Stomach (tissue), 4 donors: ENCODE results near the gene ATR.

Source experiments
- CTCF ChIP-seq, 7 experiments: fragments of 450-650 bp in 4 of 7; fragments of 200-600 bp in 3 of 7; sonication (generic) in 3 of 7; IDR thresholded peaks; one replicate each; pipeline ENCODE4 v1.5.1; 2016 to 2019; ENCODE audit warnings: antibody characterized with exemption in 7 of 7, control low read depth in 2 of 7, mild to moderate bottlenecking in 1 of 7
- EP300 ChIP-seq: sonication (generic); formaldehyde crosslinking; IDR thresholded peaks from one replicate; pipeline ENCODE4 v1.6.1; 2017; ENCODE audit warnings: antibody characterized with exemption
- POLR2A ChIP-seq, 4 donors: fragments of 450-650 bp; IDR thresholded peaks; one replicate each; pipeline ENCODE4 v1.6.1; 2016; ENCODE audit warnings: antibody characterized with exemption in 4 of 4, control low read depth in 2 of 4, mild to moderate bottlenecking in 1 of 4, moderate library complexity in 1 of 4
- POLR2AphosphoS5 ChIP-seq, 3 donors: sonication (generic); formaldehyde crosslinking; IDR thresholded peaks; one replicate each; pipeline ENCODE4 v1.6.1; 2016; ENCODE audit warnings: antibody characterized with exemption in 3 of 3

DNA sequence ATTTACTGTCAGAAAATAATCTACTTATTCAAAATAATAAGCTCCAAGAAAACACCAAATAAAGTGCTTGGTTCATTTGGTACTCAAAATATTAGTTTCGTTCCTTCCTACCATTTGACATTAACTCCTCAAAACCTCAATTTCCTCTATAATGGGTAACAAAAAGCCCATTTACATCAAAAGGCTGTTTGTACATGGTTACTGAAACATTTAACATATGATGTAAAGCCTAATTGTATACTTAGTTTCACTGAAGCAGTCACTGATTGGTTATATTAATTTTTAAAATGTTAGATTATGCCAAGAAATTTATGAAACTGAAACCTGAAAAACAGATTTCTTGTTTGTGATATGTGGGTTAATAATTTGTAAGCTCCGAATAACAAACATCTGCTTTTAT lies 145.4 kb downstream of the ATR start:
- TF ChIP-seq CTCF (IDR thresholded peaks at IDR 0.05) (no peak), POLR2AphosphoS5 (IDR thresholded peaks at IDR 0.05) (no peak), POLR2A (IDR thresholded peaks at IDR 0.05) (no peak), EP300 (no peak)
